ENCODE measurements around the gene SEMG2.

DNA sequence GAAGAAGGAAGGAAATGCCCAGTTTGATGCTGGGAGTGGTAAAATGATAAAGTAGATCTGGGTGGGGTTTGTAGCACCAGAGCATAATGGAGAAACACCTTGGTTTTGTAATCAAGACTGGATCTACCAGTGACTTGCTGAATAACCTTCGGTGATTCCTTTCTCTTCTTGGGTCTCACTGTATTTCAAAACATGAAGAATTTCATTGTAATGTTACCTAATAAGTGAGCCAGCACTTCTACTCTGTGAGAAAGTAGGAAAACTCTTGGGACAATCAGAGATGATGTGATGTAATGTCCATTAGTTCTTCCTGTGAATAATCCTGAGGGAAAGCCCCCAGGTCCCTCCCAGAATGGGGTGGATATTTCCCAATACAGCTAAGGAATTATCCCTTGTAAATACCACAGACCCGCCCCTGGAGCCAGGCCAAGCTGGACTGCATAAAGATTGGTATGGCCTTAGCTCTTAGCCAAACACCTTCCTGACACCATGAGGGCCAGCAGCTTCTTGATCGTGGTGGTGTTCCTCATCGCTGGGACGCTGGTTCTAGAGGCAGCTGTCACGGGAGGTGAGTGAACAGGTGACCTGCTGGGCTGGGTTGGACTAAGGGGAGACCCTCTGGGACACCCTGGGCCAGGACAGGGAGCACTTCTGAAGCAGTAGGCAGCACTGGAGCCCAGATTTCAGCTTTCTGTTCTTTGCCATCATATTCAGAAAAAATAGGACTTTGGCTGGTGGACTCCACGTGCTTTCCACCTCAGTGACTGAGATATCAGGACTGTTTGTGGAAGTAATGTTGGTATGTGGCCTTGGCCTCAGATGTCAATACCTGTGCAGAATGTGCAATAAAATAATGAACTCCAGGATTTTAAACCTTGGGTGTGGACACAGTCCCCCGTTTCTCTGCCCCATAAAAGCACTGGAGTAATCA lies 46.5 kb upstream of the SEMG2 start, which contains the start of gene PI3:
- TF ChIP-seq, protein P1, sequence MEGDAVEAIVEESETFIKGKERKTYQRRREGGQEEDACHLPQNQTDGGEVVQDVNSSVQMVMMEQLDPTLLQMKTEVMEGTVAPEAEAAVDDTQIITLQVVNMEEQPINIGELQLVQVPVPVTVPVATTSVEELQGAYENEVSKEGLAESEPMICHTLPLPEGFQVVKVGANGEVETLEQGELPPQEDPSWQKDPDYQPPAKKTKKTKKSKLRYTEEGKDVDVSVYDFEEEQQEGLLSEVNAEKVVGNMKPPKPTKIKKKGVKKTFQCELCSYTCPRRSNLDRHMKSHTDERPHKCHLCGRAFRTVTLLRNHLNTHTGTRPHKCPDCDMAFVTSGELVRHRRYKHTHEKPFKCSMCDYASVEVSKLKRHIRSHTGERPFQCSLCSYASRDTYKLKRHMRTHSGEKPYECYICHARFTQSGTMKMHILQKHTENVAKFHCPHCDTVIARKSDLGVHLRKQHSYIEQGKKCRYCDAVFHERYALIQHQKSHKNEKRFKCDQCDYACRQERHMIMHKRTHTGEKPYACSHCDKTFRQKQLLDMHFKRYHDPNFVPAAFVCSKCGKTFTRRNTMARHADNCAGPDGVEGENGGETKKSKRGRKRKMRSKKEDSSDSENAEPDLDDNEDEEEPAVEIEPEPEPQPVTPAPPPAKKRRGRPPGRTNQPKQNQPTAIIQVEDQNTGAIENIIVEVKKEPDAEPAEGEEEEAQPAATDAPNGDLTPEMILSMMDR (conservative IDR thresholded peaks at IDR 0.05; ENCODE audit: low read depth, low read length) = no peak
- TF ChIP-seq EZH2 (IDR thresholded peaks at IDR 0.05; ENCODE audit: borderline replicate concordance, low read depth, low read length, poor library complexity, severe bottlenecking) = no peak

Data from A673 (cell line).